Neural cell (in vitro differentiated cells): ENCODE results near the gene SLC25A22. TPM values are rescaled to one million over a fixed set of nuclear protein-coding genes. Genes with fewer than 3 reads are reported as not detected.

ENCODE experiments used
- H2AFZ ChIP-seq: fragments of 200-600, 300-800 bp; sonication (generic), shearing (Covaris generic); 2 replicates; pipeline ENCODE4 v1.6.0; 2014; ENCODE audit warnings: low read depth, mild to moderate bottlenecking, antibody characterized with exemption, low read length, moderate library complexity
- H3F3A ChIP-seq: fragments of 200-600 bp; shearing (Covaris generic); 2 replicates; pipeline ENCODE4 v1.6.1; 2016; ENCODE audit warnings: mild to moderate bottlenecking, moderate library complexity, mixed read lengths, antibody characterized with exemption, low read length; ENCODE audit not compliant: insufficient read depth, poor library complexity, severe bottlenecking
- H3K27ac ChIP-seq: fragments of 200-600, 300-800 bp; sonication (generic), shearing (Covaris generic); 2 replicates; pipeline ENCODE4 v1.5.1; 2014; ENCODE audit warnings: mild to moderate bottlenecking, low read length, moderate library complexity
- H3K27me3 ChIP-seq: fragments of 300-800, 200-600 bp; sonication (generic), shearing (Covaris generic); 2 replicates; pipeline ENCODE4 v1.6.0; 2014; ENCODE audit warnings: mild to moderate bottlenecking, low read depth, low read length, moderate library complexity; ENCODE audit not compliant: insufficient read depth
- H3K36me3 ChIP-seq: fragments of 300-800, 200-600 bp; sonication (generic), shearing (Covaris generic); 2 replicates; pipeline ENCODE4 v1.5.1; 2014; ENCODE audit warnings: mild to moderate bottlenecking, antibody characterized with exemption, low read length, moderate library complexity; ENCODE audit not compliant: insufficient read depth
- H3K4me2 ChIP-seq: fragments of 300-800, 200-600 bp; sonication (generic), shearing (Covaris generic); 2 replicates; pipeline ENCODE4 v1.6.0; 2014; ENCODE audit warnings: mild to moderate bottlenecking, low read length
- H3K4me3 ChIP-seq: fragments of 300-800, 200-600 bp; sonication (generic), shearing (Covaris generic); 2 replicates; pipeline ENCODE4 v1.5.1; 2014; ENCODE audit warnings: mild to moderate bottlenecking, low read length, moderate library complexity
- H3K79me2 ChIP-seq: fragments of 200-600 bp; shearing (Covaris generic); replicated peaks from 2 replicates; pipeline ENCODE4 v1.6.0; 2014; ENCODE audit warnings: mild to moderate bottlenecking, low read length, moderate library complexity; ENCODE audit not compliant: insufficient read depth
- H3K9ac ChIP-seq: fragments of 300-800, 200-600 bp; sonication (generic), shearing (Covaris generic); 2 replicates; pipeline ENCODE4 v1.6.1; 2016; ENCODE audit warnings: mild to moderate bottlenecking, low read length, mixed read lengths
- H3K9me2 ChIP-seq: fragments of 200-600 bp; shearing (Covaris generic); 2 replicates; pipeline ENCODE4 v1.6.1; 2016; ENCODE audit warnings: mild to moderate bottlenecking, low read length, mixed read lengths; ENCODE audit not compliant: insufficient read depth
- H3K9me3 ChIP-seq: fragments of 200-600, 300-800 bp; sonication (generic), shearing (Covaris generic); 2 replicates; pipeline ENCODE4 v1.6.1; 2016; ENCODE audit warnings: mild to moderate bottlenecking, mixed run types, low read length, moderate library complexity, mixed read lengths
- H4K20me1 ChIP-seq: fragments of 200-600 bp; shearing (Covaris generic); 2 replicates; pipeline ENCODE4 v1.6.1; 2016; ENCODE audit warnings: mild to moderate bottlenecking, mixed run types; ENCODE audit not compliant: insufficient read depth
- CTCF ChIP-seq: fragments of 450-650 bp; IDR thresholded peaks from 2 replicates; pipeline ENCODE4 v1.5.1; 2014; ENCODE audit warnings: antibody characterized with exemption, mild to moderate bottlenecking, moderate library complexity; ENCODE audit not compliant: poor library complexity, severe bottlenecking
- EP300 ChIP-seq: fragments of 450-650 bp; conservative IDR thresholded peaks from 2 replicates; pipeline ENCODE4 v1.6.1; 2014; ENCODE audit warnings: antibody characterized with exemption, mild to moderate bottlenecking, moderate library complexity; ENCODE audit not compliant: poor library complexity, severe bottlenecking
- EZH2 ChIP-seq: fragments of 200-600, 300-800 bp; shearing (Covaris generic), sonication (generic); IDR thresholded peaks from 2 replicates; pipeline ENCODE4 v1.6.1; 2014; ENCODE audit warnings: antibody characterized with exemption, low read length, borderline replicate concordance, mild to moderate bottlenecking; ENCODE audit not compliant: insufficient read depth, poor library complexity, severe bottlenecking
- MXI1 ChIP-seq: fragments of 450-650 bp; conservative IDR thresholded peaks from 2 replicates; pipeline ENCODE4 v1.6.1; 2014; ENCODE audit warnings: antibody characterized with exemption, mild to moderate bottlenecking; ENCODE audit not compliant: poor library complexity, severe bottlenecking
- POLR2AphosphoS5 ChIP-seq: IDR thresholded peaks from 2 replicates; pipeline ENCODE4 v1.6.1; 2012
- RAD21 ChIP-seq: fragments of 450-650 bp; conservative IDR thresholded peaks from 2 replicates; pipeline ENCODE4 v1.6.1; 2014; ENCODE audit warnings: antibody characterized with exemption, mild to moderate bottlenecking, moderate library complexity
- REST ChIP-seq: IDR thresholded peaks from 2 replicates; pipeline ENCODE4 v1.6.1; 2012; ENCODE audit warnings: borderline replicate concordance
- SMC3 ChIP-seq: fragments of 450-650 bp; conservative IDR thresholded peaks from 2 replicates; pipeline ENCODE4 v1.6.1; 2014; ENCODE audit warnings: antibody characterized with exemption, mild to moderate bottlenecking, moderate library complexity; ENCODE audit not compliant: poor library complexity
- TAF1 ChIP-seq: IDR thresholded peaks from 2 replicates; pipeline ENCODE4 v1.6.1; 2012; ENCODE audit warnings: low read depth
- polyA plus RNA-seq: library from polyadenylated mRNA; depleted of rRNA; stranded (reverse); fragments of >200 nt; gene quantifications from 2 replicates; pipeline ENCODE4 v1.2.3, GENCODE V29; 2014

The SLC25A22 gene
- polyA plus RNA-seq, 1 donor from 2014 or later, result 40.9 TPM

GRCh38 chr11:818396-819128, 20.5 kb upstream of the SLC25A22 start, which contains the start of gene PNPLA2:
Gene PNPLA2, plus strand, starts transcription at chr11:818914. Its CDS starts 805 bp downstream, at chr11:819719.
- peak within 1 kb of the TSS; percentile 81 for H3K4me3 ChIP-seq
- no peaks in the 10 kb centered on the region for H3F3A ChIP-seq
- H3K27ac ChIP-seq, result peak within 1 kb of the TSS; percentile 45
- H3K9me2 ChIP-seq, result no peaks in the 10 kb centered on the region
- no peaks in the 10 kb centered on the region for H3K9me3 ChIP-seq
- H3K9ac ChIP-seq, result peak within 1 kb of the TSS; percentile 69
- no peaks in the 10 kb centered on the region for H3K36me3 ChIP-seq
- no peaks in the 10 kb centered on the region for H4K20me1 ChIP-seq
- peak within 1 kb of the TSS; percentile 85 for H2AFZ ChIP-seq
- peaks cover 3% of the 10 kb centered on the region for H3K79me2 ChIP-seq
- H3K4me2 ChIP-seq, result peak within 1 kb of the TSS; percentile 25
- no peaks in the 10 kb centered on the region for H3K27me3 ChIP-seq
- TF ChIP-seq SMC3, result no peak

GRCh38 chr11:816433-816779, 18.3 kb upstream of the SLC25A22 start:
- Histone ChIP-seq H3K36me3 (no peaks in the 10 kb centered on the region), H3K9ac (no peak overlapping the region)
- no peak for TF ChIP-seq EP300
- TF ChIP-seq RAD21, result no peak
- TF ChIP-seq REST, result no peak
- no peak for TF ChIP-seq POLR2AphosphoS5
- TF ChIP-seq CTCF, result no peak
- no peak for TF ChIP-seq EZH2
- TF ChIP-seq MXI1, result no peak
- no peak for TF ChIP-seq SMC3
- TF ChIP-seq TAF1, result no peak

More at GRCh38 chr11:816433-816779, 18.3 kb upstream of the SLC25A22 start:
- H3K27me3 ChIP-seq, result no peaks in the 10 kb centered on the region
- no peak overlapping the region for H3K4me3 ChIP-seq
- H4K20me1 ChIP-seq, result no peaks in the 10 kb centered on the region
- no peak overlapping the region for H3K4me2 ChIP-seq
- no peak overlapping the region for H2AFZ ChIP-seq
- H3K79me2 ChIP-seq, result peaks cover 3% of the 10 kb centered on the region
- H3F3A ChIP-seq, result no peaks in the 10 kb centered on the region
- no peaks in the 10 kb centered on the region for H3K9me3 ChIP-seq
- no peak overlapping the region for H3K27ac ChIP-seq
- no peaks in the 10 kb centered on the region for H3K9me2 ChIP-seq
